DMS 273 (cell line): ENCODE measurements around the gene ISCU.
A peak's percentile ranks its signal among the peaks of the same experiment; 100 is the strongest.
"Not testable (repeated sequence)": the region's sequence is repeated elsewhere in the genome, so short reads cannot be mapped to it uniquely, and the experiment has no call there.

Experiments
- DNase-seq: peaks from one replicate; lab custom pipeline; 2025; ENCODE audit not compliant: unreplicated experiment; lab: John Stamatoyannopoulos, UW

The ISCU gene

DNA sequence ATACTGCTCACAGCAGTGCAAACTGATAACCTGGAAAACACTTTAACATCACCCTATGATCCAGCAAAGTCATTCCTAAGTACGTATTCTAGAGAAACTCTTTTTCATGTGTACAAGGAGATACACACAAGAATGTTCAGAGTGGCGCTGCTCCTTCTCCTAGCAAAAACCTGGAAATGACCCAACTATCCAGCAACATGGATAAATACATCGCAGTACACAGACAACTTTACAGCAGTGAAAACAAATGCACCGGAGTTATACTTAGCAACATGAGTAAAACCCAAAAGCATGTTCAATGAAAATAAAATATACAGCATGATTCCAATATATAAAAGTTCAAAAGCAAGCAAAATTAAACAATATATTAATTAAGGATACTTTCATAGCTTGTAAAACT lies 20.1 kb upstream of the ISCU start:
- DNase-seq = no peak

GRCh38 chr12:108543652-108544051 lies 18.7 kb upstream of the ISCU start:
- DNase-seq = no peak

DNA sequence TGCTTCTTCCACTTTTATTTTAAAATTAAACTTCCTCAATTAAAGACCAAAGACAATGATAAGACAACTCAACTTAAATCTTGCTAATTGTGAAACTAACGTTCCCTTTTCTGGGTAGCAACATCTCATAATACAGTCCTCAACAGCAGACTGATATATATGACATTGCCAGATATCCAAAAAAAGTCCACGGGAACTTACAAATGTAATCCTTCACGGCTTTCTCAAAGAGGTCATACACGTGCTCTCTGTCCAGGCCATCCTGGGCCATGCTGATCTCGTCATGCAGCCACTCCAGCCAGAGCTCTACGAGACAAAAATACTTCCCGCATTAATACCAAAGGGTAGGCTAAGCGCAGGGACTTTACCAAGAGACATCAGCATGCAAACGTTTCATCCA lies 14.7 kb upstream of the ISCU start:
- no peak for DNase-seq

GRCh38 chr12:108548954-108549521 lies 13.4 kb upstream of the ISCU start:
- no peak for DNase-seq

- no peak for DNase-seq
These were observed 10.9 kb upstream of the ISCU start for GRCh38 chr12:108551535-108551934.

GRCh38 chr12:108553799-108554198 lies 8.6 kb upstream of the ISCU start:
- DNase-seq = no peak

- DNase-seq = not testable (repeated sequence)
These were observed 7.0 kb upstream of the ISCU start for GRCh38 chr12:108555383-108555782.

- DNase-seq = no peak
These were observed 3.3 kb upstream of the ISCU start for GRCh38 chr12:108559007-108559655.

DNA sequence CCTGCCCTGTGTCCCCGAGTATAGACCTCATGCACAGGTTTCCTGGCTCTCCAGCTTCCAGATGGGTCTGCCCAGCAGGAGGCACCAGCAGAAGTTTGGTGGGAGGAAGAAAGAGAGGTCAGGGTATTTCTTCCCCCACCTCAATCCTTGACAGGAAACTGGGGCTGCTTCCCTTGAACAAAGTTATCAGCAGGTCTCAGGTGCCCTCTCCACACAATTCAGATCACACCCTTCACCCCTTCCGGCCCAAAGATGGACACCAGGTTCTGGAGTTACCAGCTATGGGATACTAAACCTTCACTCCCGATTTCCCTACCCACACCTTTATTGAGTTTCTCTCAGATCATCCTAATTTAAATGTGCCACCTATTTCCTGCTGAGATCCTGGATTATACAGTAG lies 2.6 kb upstream of the ISCU start:
- DNase-seq = peak; percentile 18

DNA sequence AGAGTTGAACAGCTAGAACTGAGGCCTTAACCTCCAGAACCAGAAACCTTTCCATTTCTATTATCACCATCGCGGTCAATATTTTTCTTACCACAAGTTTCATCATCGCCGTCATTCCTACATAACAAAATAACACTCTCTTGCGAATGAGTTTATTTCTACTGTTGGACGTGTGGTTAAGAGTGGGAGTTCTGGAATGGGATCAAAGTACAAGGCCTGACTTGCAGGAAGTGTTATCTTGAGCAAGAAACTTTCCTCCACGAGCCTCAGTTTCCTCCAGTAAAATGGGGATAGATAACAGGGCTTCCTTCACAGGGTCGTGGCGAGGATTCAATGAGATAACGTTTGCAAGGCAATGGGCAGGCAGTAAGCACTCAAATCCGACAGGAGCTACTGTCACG lies 2.1 kb upstream of the ISCU start:
- peak; percentile 32 for DNase-seq

DNA sequence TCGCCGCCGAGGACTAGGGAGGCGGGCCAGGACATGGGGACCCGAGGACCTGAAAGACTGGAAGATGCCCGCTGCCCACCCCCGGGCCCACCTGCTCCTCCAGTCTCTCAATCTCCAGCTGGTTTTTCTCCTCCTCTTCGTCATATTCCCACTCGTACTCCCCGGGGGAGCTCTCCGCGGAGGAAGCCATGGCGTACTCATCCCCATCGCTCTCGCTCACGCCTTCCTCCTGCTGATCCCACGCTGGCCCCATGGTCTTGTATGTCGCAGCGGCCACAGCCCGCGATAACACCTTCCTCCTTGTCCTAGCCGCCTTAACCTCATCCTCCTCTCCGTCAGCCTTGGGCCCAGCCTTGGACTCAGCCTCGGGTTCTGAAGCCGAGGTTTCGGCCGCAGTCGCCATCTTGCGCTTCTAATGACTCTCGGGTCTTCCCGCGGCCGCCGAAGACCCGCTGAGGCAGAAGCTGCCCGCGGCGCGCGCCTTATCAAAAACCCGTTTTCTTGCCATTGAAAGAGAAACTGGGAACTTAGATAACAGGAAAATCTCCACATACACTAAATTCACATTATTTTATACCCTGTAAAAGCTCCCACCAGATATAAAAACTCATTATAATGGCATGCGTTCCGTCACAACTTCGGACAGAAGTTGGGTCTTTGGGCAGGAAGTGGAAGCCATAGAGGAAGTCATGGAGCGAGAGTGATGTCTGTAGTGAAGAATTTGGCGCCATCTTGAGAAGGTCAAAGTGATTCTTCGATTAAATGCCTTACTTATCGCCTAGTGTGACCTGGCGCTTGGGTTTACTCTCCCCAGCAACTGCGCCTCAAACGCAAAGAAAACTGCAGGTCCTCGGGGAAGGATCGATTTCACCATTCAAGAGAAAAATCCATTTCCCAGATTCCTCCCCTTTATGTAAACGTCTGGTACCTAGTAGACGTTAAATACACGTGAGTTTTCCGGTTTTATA lies 1.4 kb upstream of the ISCU start, which contains the start of gene SART3:
Gene SART3 (minus strand): TSS at position 422 of the 968 bp plus-strand sequence. CDS start 19 bp downstream, at position 403.
- DNase-seq = peak; percentile 92

GRCh38 chr12:108561852-108562347 lies 496 bp upstream of the ISCU start:
- DNase-seq = no peak

GRCh38 chr12:108563136-108563803 lies 874 bp downstream of the ISCU start:
- DNase-seq = peak; percentile 93

DNA sequence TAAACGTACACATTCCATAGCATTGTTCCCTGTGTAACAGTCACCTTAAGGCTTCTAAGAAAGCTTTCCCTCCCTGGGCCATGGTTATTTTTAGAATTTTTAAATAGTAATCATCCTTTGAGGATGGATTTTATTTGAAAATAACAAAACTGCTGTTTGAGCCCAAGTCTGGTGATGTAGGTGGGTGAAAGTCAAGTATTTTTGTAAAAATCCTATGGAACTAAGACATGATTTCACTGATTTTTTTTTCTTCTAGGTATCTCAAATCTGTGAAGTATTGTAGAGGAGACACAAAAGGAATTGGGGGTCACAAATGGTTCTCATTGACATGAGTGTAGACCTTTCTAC lies 1.4 kb downstream of the ISCU start:
- no peak for DNase-seq

- peak; percentile 36 for DNase-seq
These were observed 2.3 kb downstream of the ISCU start for GRCh38 chr12:108564724-108565123.

DNA sequence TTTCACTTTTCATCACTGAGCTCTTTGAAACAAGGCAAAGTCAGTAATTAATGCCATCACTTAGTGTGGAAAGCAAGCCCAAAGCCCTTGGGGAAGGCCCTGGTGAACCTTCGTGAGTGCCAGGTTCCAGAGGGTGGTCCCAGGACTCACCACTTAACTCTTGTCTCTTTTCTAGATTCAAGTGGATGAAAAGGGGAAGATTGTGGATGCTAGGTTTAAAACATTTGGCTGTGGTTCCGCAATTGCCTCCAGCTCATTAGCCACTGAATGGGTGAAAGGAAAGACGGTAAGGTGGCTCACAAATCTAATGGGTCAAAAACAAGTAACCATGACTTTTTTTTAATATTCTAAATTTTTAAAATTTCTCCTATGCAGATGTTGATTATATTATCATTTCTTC lies 2.8 kb downstream of the ISCU start:
- DNase-seq = no peak

GRCh38 chr12:108565976-108566375 lies 3.6 kb downstream of the ISCU start:
- DNase-seq = peak; percentile 91

DNA sequence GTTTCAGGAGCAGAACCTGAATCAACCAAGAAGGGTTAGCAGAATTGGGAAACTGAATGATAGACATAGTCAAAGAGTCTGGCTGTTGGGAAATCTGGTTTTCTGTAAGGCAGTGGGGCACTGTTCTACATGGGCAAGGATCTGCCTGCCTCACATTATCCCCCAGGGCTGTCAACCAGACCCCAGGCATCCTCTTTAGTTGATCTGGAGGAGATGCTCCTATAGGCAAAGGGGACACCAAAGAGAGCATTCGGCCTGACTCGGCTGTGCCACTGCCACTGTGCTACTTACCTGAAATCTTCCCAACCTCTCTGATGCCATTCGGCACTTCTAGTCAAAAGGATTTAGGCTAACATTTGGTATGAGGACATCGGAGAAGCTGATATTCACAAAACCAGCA lies 4.1 kb downstream of the ISCU start:
- no peak for DNase-seq

DNA sequence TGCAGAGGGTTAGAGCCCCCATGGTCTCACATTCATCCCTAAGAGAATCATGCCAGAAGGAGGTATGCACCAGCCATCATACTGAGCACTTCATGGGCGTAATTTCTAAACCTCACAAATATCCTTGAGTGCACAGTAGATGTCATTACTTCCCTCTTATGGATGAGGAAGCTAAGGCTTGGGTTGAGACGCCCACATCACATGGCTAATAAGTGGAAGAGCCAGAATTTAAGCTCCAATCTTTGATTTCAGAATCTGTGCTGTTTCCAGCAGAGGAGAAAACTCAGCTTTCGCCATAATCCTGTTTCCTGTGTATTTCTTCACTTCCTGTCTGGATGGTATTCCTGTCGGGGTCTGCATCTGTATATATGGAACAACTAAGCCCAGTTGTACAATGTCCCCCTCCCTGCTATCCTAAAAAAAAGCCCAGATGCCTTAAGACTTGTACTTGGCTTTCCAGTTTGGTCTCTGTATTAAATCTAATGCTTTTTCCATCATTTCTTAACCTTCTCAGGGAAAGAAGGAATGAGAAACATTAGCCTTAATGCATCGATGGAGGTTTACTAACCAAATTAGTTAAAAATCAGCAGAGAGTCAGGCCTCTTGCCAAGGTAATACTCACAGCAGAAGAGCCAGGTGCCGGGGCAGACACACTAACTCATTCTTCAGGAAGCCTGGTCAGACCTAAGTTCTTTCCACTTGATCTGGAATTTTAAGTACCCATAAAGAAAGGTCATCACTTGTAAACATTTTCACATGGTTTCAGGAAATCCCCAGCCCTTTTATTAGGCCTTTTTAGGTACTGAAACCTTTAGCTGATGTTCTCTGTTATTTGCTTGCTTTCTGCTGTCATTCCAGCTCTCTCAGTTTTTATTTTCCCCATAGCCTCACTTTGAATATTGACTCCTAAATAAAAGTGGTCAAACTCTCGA lies 5.3 kb downstream of the ISCU start:
- DNase-seq = no peak
